NK-92 treated with Interleukin-12 subunit alpha and Interleukin-12 subunit beta, amount 100 ng/mL, for 24 hours (cell line): ENCODE measurements around the gene FLNC.

Source experiments
- DNase-seq: peaks from one replicate; lab custom pipeline; 2025; lab: John Stamatoyannopoulos, UW

Gene FLNC

DNA sequence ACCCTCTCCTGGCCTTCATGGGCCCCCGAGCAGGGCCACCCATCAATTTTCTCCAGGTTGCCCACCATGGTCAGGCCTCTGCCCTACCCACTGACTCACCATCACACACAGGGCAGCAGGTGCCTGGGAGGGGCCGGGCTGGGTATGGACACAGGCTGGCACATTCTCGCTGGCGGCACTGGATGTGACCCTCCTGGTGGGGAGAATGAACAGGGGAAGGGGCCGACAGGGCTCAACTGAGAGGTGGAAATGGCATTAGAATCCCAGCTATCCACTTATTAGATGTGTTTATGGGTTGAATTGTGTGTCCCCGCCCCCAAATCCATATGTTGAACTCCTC is 63.9 kb downstream of the FLNC start:
- no peak for DNase-seq

DNA sequence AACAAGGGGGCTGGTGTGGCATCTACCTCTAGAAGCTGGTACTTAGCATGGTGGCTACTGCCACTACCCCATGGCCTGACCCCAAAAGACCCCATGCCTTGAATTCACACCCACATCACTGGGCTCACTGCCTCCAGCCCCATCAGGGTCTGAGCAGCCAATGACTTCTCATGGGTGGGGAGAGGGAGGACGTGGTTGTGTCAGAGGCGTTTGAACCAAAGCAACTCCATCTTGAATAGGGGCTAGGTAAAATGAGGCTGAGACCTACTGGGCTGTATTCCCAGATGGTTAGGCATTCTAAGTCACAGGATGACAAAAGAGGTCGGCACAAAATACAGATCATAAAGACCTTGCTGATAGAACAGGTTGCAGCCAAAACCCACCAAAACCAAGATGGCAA is 65.1 kb downstream of the FLNC start:
- DNase-seq: no peak

DNA sequence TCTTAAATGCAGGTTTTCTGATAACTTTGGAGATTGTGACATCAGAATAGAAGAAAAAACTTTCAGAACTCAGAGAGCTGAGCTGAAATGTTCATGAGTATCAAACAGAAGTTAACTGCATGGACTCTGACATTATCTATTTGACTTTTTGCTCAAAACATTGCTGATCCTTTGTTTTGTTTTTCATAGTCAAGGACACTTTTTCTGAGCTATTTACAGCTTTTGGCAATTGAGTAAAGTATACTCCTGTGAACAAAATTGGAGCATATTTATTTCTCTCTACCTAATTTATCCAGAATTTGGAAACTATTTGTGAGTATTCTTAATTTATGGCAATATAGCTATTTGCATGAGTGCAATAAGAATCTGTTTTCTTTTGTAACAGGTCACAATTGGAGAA is 69.2 kb downstream of the FLNC start:
- no peak for DNase-seq

DNA sequence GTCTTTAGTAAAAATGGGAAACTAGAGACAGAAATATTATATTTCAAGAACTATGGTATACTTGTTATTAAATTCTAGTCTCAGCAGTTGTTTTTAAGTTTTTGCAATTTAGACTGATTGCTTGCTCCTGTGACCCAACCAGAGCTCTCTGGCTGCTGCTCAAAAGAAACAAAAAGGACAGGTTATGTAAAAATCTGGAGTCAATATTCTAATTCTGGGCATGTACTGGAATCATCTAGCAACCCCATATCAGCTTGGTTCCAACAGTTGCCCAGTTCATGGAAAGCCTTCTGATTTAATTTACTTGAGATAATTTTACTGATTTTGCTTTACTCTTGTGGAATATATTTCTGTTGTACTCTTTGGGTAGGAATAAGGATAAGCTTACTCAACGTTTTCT is 70.0 kb downstream of the FLNC start:
- DNase-seq: no peak

DNA sequence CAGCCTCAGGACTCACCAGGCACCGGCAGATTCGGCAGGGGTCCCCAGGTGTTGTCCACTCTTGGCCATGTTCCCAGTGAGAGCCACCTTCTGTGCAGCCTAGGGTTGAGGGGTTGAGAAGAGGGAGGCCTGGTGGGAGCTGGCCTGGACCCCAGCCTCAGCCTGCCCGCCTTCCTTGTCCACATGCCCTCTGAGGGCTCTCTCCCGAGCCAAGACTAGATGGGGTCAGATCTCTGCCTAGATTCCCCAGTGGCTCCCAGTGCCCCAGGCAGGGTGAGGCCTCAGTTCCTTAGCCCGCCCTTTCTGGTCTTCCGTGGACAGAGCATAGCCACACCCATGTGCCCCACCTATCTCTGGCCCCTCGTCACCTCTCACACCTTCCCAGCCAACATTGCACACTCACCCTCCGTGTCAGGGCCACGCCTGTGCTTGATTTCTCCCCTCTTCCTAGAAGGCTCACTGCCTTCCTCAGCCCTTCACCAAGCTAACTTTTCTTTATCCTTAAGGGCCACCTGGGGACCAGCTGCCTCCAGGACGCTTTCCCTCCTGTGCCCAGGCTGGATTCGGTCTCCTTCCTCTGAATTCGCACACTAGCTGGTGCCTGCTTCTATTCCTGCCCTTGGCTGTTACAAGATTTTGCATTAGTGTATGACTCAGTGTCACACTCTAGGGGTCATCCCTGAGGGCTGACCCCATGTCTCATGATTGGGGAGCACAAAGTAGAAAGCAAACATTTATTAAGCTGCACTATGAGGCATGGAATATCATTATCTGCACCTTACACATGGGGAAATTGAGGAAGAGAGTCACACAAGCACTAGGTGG is 72.8 kb downstream of the FLNC start:
- no peak for DNase-seq

DNA sequence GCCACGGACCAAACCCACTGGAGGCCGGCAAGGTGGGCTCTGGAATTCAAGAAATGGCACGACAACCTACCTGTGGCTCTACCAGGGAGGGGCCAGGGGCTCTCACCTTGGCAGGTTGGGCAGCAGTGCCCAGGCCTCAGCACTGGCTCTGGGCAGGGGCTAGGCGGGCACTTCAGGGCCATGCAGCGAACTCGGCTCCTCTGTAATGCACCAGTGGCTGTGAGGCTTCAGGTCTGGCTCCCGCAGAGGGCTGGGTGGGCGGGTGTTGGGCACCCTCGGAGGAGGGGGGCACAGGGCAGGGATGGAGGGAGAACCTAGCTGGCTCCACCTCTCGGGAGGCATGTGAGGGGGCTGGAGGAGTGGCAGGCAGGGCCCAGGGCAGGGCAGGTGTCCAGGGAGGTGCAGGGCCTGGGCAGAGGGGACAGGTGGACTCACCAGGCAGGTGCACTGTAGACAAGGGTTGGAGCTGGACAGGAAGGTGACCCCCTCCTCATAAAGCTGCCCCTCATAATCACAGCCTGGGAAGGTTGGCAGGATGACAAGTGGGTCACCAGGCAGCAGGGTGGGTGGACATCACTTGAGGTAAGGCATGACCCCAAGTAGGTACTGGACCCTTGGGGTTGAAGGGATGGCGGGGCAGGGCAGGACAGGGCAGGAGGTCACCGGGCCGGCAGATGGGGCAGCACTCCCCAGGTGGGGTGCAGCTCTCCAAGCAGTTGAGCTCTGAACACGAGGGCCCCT is 73.6 kb downstream of the FLNC start:
- DNase-seq: no peak

DNA sequence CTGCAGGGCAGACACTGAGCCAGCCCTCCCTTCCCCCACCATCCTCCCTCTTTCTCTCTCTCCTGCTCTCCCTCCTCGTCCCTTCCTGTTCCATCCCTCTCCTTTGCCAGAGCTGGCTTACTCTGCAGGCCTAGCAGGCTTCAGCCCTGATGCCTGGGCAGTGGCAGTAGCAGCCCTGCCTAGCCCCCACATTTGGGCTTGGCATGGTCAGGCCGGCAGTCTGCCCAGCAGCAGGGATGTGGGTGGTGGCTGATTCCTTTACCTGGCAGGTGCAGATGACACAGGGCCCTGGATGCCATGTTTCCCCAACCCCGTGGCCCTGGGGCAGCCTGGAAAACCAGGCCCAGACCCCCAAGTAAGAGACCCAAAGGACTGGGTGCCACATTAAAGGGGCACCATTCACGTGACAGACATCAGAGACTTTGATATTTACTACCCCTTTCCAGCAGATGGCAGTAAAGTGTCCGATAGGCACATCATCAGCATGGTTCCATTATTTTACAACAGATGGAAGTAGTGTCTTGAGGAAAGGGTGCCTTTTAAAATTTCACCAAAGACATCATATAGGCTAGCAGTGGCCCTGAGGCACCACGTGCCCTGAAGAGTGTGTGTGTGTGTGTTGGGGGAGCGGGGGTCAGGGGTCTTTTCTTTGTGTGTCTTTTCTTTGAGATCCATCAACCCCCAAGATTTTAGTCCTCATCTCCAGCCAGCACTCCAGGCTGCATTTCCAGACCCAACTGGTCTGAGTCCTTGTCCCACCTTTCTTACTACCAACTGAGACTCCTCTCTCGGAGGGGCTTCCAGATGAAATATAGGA is 74.4 kb downstream of the FLNC start:
- DNase-seq: no peak

DNA sequence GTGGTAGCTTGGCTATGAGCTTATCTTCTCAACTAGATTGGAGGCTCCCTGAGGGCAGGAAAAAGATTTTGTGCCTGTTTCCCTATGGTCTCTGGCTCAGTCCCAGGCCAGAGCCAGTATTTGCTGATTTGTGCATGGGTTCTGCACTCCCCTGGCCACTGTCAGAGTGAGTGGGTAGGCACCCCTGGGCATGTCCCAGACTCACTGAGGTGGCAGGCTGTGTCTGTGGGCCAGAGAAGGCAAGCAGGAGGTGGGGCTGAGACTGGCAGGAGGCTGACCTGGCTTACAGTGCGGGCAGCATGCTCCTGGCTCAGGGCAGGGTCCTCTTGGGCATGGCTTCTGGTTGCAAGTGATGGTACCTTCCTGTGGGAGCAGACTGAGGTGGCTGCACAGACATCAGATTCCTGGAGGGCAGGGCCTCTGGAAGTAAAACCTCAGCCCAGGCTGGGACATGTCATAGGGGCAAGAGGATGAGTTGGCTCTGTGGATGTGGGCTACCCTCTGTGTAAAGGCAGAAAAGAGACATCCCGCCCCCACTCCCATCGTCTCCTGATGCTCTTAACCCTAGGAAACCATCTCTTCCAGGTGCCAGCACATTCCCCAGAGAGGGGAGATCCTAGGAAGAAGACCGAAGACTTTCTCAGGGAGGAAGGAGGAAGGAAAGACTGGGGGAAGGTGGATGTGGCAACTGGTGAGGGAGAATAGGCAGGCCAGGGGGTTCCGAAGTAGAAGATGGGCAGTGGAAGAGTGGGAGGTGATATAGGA is 76.0 kb downstream of the FLNC start:
- no peak for DNase-seq

DNA sequence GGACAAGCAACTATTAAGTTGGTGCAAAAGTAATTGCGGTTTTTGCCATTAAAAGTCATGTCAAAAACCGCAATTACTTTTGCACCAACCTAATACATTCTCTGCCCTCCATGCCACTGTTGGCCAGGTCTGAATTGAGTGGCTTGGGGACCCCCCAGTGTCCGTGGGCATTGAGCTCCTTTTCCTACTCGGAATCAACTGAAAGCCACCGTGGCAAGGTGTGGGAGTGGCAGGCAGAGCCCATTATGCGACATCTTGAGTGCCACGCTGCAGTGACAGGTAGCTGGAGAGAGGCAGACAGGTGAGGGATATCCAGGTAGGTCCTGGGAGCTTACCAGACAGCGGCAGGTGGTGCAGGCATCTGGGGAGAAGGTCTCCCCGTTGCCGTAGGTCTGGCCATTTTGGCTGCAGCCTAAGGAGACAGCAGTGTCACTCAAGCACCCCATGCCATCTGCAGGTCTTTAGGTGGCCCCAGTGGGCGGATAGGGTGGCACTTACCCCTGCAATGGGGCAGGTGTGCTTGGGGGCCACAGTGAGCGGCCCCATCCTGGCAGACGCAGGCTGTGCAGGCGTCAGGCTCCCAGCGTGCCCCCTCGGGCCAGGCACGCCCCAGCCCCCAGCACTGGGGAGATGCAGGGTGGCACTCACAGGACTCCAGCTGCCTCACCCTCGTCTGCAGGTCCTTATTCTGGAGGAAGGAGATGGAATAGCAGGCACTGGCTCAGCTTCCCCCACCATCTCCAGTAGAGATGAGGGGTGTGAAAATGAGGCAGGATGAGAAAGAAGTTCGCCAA is 76.8 kb downstream of the FLNC start:
- no peak for DNase-seq
